H1 (cell line): ENCODE results near the gene PLIN1. TPM values are rescaled to one million over a fixed set of nuclear protein-coding genes. Genes with fewer than 3 reads are reported as not detected.

Experiments
- CTCF ChIA-PET: fragments of 300-600 bp; sonication (Branson Sonifier 250); formaldehyde crosslinking; loops from one replicate; lab custom pipeline; 2021; ENCODE audit not compliant: partially characterized antibody; lab: Charles Lee
- POLR2A ChIA-PET: fragments of 300-600 bp; sonication (Branson Sonifier 250); formaldehyde crosslinking; loops from one replicate; lab custom pipeline; 2021; ENCODE audit warnings: inconsistent platforms; ENCODE audit not compliant: partially characterized antibody; lab: Charles Lee
- DNase-seq, 2 experiments: peaks; one replicate each; pipeline versions ENCODE4 v3.0.0 to v3.0.0-alpha.2; 2010 to 2022; ENCODE audit warnings: low spot score in 2 of 2, low read depth in 1 of 2, mixed read lengths in 1 of 2
- FAIRE-seq: peaks from 2 replicates; lab custom pipeline; 2011; peaks lifted over from hg19 to GRCh38; lab: Jason Lieb, UNC
- H2AFZ ChIP-seq: 2 replicates; pipeline ENCODE4 v1.8.1; 2012; ENCODE audit warnings: low read length, inconsistent platforms
- H2AK5ac ChIP-seq: 2 replicates; pipeline ENCODE4 v1.6.1; 2013; ENCODE audit warnings: low read depth, low read length
- H2BK120ac ChIP-seq: replicated peaks from 2 replicates; pipeline ENCODE3; 2013; ENCODE audit warnings: low read depth, low read length, inconsistent platforms
- H2BK12ac ChIP-seq: 2 replicates; pipeline ENCODE4 v1.6.1; 2013; ENCODE audit warnings: low read depth, low read length
- H2BK15ac ChIP-seq: 2 replicates; pipeline ENCODE4 v1.6.1; 2013; ENCODE audit warnings: low read length
- H2BK20ac ChIP-seq: 2 replicates; pipeline ENCODE4 v1.6.1; 2013; ENCODE audit warnings: low read length
- H2BK5ac ChIP-seq: 2 replicates; pipeline ENCODE4 v1.6.1; 2013; ENCODE audit warnings: low read depth, low read length
- H3K14ac ChIP-seq: 2 replicates; pipeline ENCODE4 v1.6.1; 2013; ENCODE audit warnings: inconsistent platforms; ENCODE audit not compliant: insufficient read length
- H3K18ac ChIP-seq: 2 replicates; pipeline ENCODE4 v1.6.1; 2013; ENCODE audit warnings: low read length; ENCODE audit errors: extremely low read depth
- H3K23ac ChIP-seq: 2 replicates; pipeline ENCODE4 v1.6.1; 2013; ENCODE audit warnings: inconsistent platforms; ENCODE audit not compliant: insufficient read length
- H3K23me2 ChIP-seq: 2 replicates; pipeline ENCODE4 v1.6.1; 2013; ENCODE audit warnings: low read depth, low read length
- H3K27ac ChIP-seq: 2 replicates; pipeline ENCODE4 v1.6.1; 2011; ENCODE audit warnings: low read depth, low read length, inconsistent platforms
- H3K27me3 ChIP-seq, 4 experiments: replicated peaks in 1 of 4; 1 replicate in 1 of 4; 2 replicates in 3 of 4; pipeline versions ENCODE4 v1.6.1 to v1.8.1; 2011 to 2013; ENCODE audit warnings: low read length in 3 of 4, mild to moderate bottlenecking in 3 of 4, inconsistent platforms in 2 of 4, mixed read lengths in 2 of 4, moderate library complexity in 1 of 4; ENCODE audit not compliant: control insufficient read depth in 3 of 4, insufficient read depth in 3 of 4; ENCODE audit errors: extremely low read depth in 1 of 4
- H3K36me3 ChIP-seq, 4 experiments: 2 replicates each; pipeline versions ENCODE4 v1.6.1 to v1.8.1; 2011 to 2013; ENCODE audit warnings: mild to moderate bottlenecking in 4 of 4, low read length in 3 of 4, moderate library complexity in 2 of 4, control low read depth in 1 of 4, inconsistent platforms in 1 of 4; ENCODE audit not compliant: insufficient read depth in 4 of 4, control insufficient read depth in 2 of 4
- H3K4ac ChIP-seq: replicated peaks from 2 replicates; pipeline ENCODE3; 2013; ENCODE audit warnings: low read length, low read depth, mixed read lengths, inconsistent platforms; ENCODE audit not compliant: insufficient read length
- H3K4me1 ChIP-seq, 4 experiments: replicated peaks in 1 of 4; 1 replicate in 1 of 4; 2 replicates in 3 of 4; pipeline versions ENCODE4 v1.6.1 to v1.8.1; 2011 to 2013; ENCODE audit warnings: low read length in 3 of 4, inconsistent platforms in 2 of 4, mixed read lengths in 1 of 4; ENCODE audit not compliant: insufficient read depth in 4 of 4, control insufficient read depth in 3 of 4
- H3K4me2 ChIP-seq, 2 experiments: 2 replicates each; pipeline versions ENCODE4 v1.6.1 to v1.8.1; 2011 to 2013; ENCODE audit warnings: low read depth in 2 of 2, low read length in 2 of 2, control low read depth in 1 of 2, inconsistent platforms in 1 of 2, mild to moderate bottlenecking in 1 of 2; ENCODE audit not compliant: insufficient read depth in 1 of 2
- H3K4me3 ChIP-seq, 4 experiments: fragments of 200-600, 300-600 bp in 1 of 4; sonication (generic), shearing (Covaris generic), sonication (Bioruptor Twin) in 1 of 4; 2 replicates each; pipeline versions ENCODE4 v1.5.1 to v1.8.1; 2011 to 2016; ENCODE audit warnings: low read length in 4 of 4, low read depth in 3 of 4, control low read depth in 2 of 4, inconsistent platforms in 2 of 4, mild to moderate bottlenecking in 2 of 4, mixed read lengths in 1 of 4, moderate library complexity in 1 of 4; ENCODE audit not compliant: insufficient read depth in 2 of 4; ENCODE audit errors: extremely low read depth in 1 of 4
- H3K56ac ChIP-seq: replicated peaks from 2 replicates; pipeline ENCODE3; 2013; ENCODE audit warnings: low read depth, mild to moderate bottlenecking, mixed read lengths, low read length, inconsistent platforms; ENCODE audit not compliant: insufficient read length
- H3K79me1 ChIP-seq: 2 replicates; pipeline ENCODE4 v1.6.1; 2013; ENCODE audit warnings: low read depth, low read length, control low read depth
- H3K79me2 ChIP-seq, 2 experiments: 2 replicates each; pipeline versions ENCODE4 v1.6.1 to v1.8.1; 2012 to 2013; ENCODE audit warnings: low read length in 2 of 2, mild to moderate bottlenecking in 2 of 2, inconsistent platforms in 1 of 2; ENCODE audit not compliant: insufficient read depth in 2 of 2, control insufficient read depth in 1 of 2
- H3K9ac ChIP-seq, 4 experiments: replicated peaks in 1 of 4; 1 replicate in 1 of 4; 2 replicates in 3 of 4; pipeline versions ENCODE4 v1.6.1 to v1.8.1; 2011 to 2013; ENCODE audit warnings: low read depth in 3 of 4, low read length in 3 of 4, control low read depth in 2 of 4, mild to moderate bottlenecking in 2 of 4, moderate library complexity in 2 of 4, inconsistent platforms in 1 of 4; ENCODE audit errors: extremely low read depth in 1 of 4
- H3K9me3 ChIP-seq, 2 experiments: 2 replicates each; pipeline versions ENCODE4 v1.6.1 to v1.8.1; 2012 to 2013; ENCODE audit warnings: mild to moderate bottlenecking in 2 of 2, moderate library complexity in 2 of 2, control low read depth in 1 of 2, inconsistent platforms in 1 of 2, low read depth in 1 of 2, low read length in 1 of 2, mixed read lengths in 1 of 2; ENCODE audit not compliant: insufficient read depth in 2 of 2
- H4K20me1 ChIP-seq, 2 experiments: replicated peaks in 1 of 2; 2 replicates each; pipeline versions ENCODE3 to v1.8.1; 2011 to 2013; ENCODE audit warnings: inconsistent platforms in 2 of 2, low read length in 2 of 2, mild to moderate bottlenecking in 1 of 2; ENCODE audit not compliant: insufficient read depth in 2 of 2, control insufficient read depth in 1 of 2
- H4K5ac ChIP-seq: 2 replicates; pipeline ENCODE4 v1.6.1; 2013; ENCODE audit warnings: low read length, low read depth, mixed read lengths, inconsistent platforms; ENCODE audit not compliant: insufficient read length
- H4K8ac ChIP-seq: 2 replicates; pipeline ENCODE4 v1.8.0; 2013; ENCODE audit warnings: mild to moderate bottlenecking, moderate library complexity, low read length, inconsistent platforms; ENCODE audit not compliant: insufficient read depth; ENCODE audit errors: extremely low read depth
- H4K91ac ChIP-seq: replicated peaks from 2 replicates; pipeline ENCODE3; 2013; ENCODE audit warnings: low read length, mixed read lengths, inconsistent platforms; ENCODE audit not compliant: insufficient read length
- CHD1 ChIP-seq: IDR thresholded peaks from 2 replicates; pipeline ENCODE4 v1.6.1; 2012; ENCODE audit warnings: low read depth, low read length, improper control_type of control experiment
- CTBP2 ChIP-seq: IDR thresholded peaks from 2 replicates; pipeline ENCODE4 v1.7.0; 2011; ENCODE audit warnings: borderline replicate concordance, mild to moderate bottlenecking, moderate library complexity, mixed read lengths, low read length; ENCODE audit not compliant: insufficient read depth, insufficient read length
- MAX ChIP-seq: IDR thresholded peaks from 2 replicates; pipeline ENCODE4 v1.6.1; 2012; ENCODE audit warnings: inconsistent platforms
- POU5F1 ChIP-seq: IDR thresholded peaks from 2 replicates; pipeline ENCODE4 v1.6.1; 2011; ENCODE audit warnings: low read depth, mild to moderate bottlenecking, low read length, moderate library complexity
- TCF12 ChIP-seq: IDR thresholded peaks from 2 replicates; pipeline ENCODE4 v1.6.1; 2011; ENCODE audit warnings: low read depth, mild to moderate bottlenecking, low read length
- WGBS, 2 experiments: shearing (Covaris generic) in 1 of 2; methylation state at CpG; one replicate each; pipeline versions ENCODE4 v1.1.6 to v1.1.7; 2013 to 2015; ENCODE audit warnings: low lambda C conversion rate in 2 of 2, mixed read lengths in 2 of 2, inconsistent platforms in 1 of 2, low coverage in 1 of 2, missing lambda C conversion rate in 1 of 2; ENCODE audit not compliant: insufficient replicate concordance in 2 of 2, insufficient coverage in 1 of 2, insufficient read length in 1 of 2; ENCODE audit errors: extremely low coverage in 1 of 2, missing lambda C conversion rate in 1 of 2; 5-methylcytosine and 5-hydroxymethylcytosine counted together
- polyA plus RNA-seq, 7 experiments: library from polyadenylated mRNA; depleted of rRNA in 3 of 7; stranded (reverse) in 5 of 7; unstranded in 2 of 7; fragments of >200 nt in 5 of 7; fragments of 200-250 nt in 2 of 7; gene quantifications; 1 replicate in 5 of 7; 2 replicates in 1 of 7; 4 replicates in 1 of 7; pipeline versions ENCODE4 v1.2.1 to v1.2.3, GENCODE V29; 2011 to 2013; ENCODE audit warnings: missing spikeins in 2 of 7, mixed read lengths in 2 of 7
- total RNA-seq: library from RNA; stranded (reverse); fragmentation: NEBNext Ultra II Directional; extraction: Animal tissue kit (Norgen Biotek cat#: 25700); gene quantifications from 2 replicates; pipeline ENCODE4 v1.2.1, GENCODE V29; 2021

PLIN1 gene
- total and polyA plus RNA-seq, 2 of the 8 experiments (the other 6 are each of a cell fraction or from before 2014, with no cell fraction given), result 0.33 TPM; not detected in 1

DNA sequence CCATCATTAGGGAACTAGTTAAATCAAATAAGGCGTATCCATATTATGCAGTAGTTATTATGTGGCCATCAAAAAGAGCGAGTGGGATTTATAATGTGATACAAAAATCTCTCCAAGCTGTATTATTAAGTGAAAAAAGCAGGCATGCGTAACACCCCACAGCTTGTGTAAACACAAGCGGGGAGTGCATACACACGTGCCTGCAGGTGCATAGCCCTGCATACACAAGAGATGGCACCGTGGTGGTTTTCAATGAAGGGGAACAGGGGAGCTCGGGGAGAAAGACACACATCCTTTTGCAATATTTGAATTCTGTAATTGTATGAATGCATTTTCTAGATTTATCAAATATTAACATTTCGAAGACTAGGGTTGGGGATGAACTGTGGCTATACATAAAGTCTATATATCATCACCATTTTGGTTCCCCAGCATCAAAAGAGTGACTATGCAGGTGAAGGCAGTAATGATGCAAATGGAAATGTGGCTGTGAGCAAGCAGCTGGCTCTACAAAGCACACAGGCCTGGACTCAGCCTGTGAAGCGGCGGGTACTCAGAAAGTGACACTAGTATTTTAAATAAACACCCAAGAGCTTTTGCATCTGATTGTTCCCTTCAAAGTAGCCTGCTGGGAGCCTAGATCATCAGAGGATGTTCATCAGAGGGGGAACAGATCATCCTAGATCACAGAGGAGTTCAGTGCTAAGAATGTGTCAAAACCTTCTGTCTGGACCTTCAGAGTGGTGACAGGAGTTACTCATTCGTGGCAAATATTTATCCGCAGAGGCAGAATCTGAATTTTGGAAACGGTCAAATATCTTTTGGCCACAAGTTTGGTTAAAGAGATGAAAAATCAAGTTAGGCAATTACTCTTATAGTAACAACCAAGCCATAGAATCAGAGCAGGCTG is 14.5 kb downstream of the PLIN1 start:
- Histone ChIP-seq H4K91ac (no peak overlapping the region), H3K79me1 (no peaks in the 10 kb centered on the region), H4K20me1 (no peaks in the 10 kb centered on the region), H4K5ac (no peak overlapping the region), H4K8ac (no peak overlapping the region), H3K14ac (no peak overlapping the region), H2AFZ (no peak overlapping the region), H3K36me3 (no peaks in the 10 kb centered on the region), H3K27me3 (peaks cover 0 to 20% (median 12%) of the 10 kb centered on the region in 4 experiments; a peak in 5 of 7 replicates), H3K9ac (no peak overlapping the region), H2BK5ac (no peak overlapping the region), H3K18ac (no peak overlapping the region), H3K27ac (no peak overlapping the region), H2BK120ac (no peak overlapping the region), H3K4me2 (peak overlapping the region; percentile 74 to 76), H3K4ac (no peak overlapping the region), H3K23me2 (no peaks in the 10 kb centered on the region; the same call in 1 of the 2 replicates), H2BK12ac (no peak overlapping the region), H3K4me1 (peaks cover 0 to 11% (median 7%) of the 10 kb centered on the region in 4 experiments; a peak in 6 of 7 replicates), H2AK5ac (no peak overlapping the region), H3K4me3 (peak overlapping the region in 2 of 4 experiments; percentile 21 to 61; a peak in 4 of 8 replicates), H2BK15ac (no peak overlapping the region), H3K56ac (no peak overlapping the region), H3K23ac (no peak overlapping the region), H3K9me3 (no peaks in the 10 kb centered on the region), H3K79me2 (no peaks in the 10 kb centered on the region), H2BK20ac (no peak overlapping the region)
- DNase-seq, result no peak
- WGBS, 2 experiments, result 85% methylated on average over 13 of the region's 13 CpGs; no CpG with 5 or more reads in 1 of the 2 experiments
- TF ChIP-seq CTBP2 (no peak), TCF12 (no peak), MAX (no peak), CHD1 (no peak), POU5F1 (no peak)
- ChIA-PET POLR2A (interaction anchor here (0.6 to 0.7 kb wide), 2 partner anchors 10 to 83 kb away, joined by 3 read pairs; no protein-coding TSS in a partner anchor), CTCF (interaction anchor here (1.5 to 2.4 kb wide), 5 partner anchors 9 to 76 kb away, joined by 4 to 12 read pairs (median 6); no protein-coding TSS in a partner anchor)
- no peak for FAIRE-seq
